ENCODE data around the gene PTGFRN.

DNA sequence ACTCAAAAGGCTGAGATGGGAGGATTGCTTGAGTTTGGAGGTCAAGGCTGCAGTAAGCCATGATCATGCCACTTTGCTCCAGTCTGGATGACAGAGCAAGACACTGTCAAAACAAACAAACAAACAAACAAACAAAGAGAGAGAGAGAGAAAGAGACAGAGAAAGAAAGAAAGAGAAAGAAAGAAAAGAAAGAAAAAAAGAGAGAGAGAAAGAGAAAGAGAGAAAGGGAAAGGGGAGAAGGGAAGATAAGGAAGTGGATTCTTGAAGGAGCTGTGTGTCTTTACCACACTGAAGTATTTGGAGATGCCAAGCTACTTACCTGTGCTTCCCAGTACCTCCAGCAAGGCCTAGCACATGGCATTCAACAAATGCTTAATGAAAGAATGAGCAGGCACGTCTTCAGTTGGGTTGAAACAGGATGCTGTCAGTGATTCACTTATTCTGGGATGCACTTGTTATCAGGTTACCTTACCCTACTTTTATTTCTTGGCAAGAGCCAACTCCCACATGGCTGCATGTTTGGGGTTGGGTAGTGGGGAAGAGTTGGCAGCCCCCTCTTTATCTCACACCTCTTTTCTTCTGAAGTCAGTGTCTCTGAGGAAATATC, 120.7 kb downstream of the PTGFRN start:
- TF ChIP-seq, protein P1, sequence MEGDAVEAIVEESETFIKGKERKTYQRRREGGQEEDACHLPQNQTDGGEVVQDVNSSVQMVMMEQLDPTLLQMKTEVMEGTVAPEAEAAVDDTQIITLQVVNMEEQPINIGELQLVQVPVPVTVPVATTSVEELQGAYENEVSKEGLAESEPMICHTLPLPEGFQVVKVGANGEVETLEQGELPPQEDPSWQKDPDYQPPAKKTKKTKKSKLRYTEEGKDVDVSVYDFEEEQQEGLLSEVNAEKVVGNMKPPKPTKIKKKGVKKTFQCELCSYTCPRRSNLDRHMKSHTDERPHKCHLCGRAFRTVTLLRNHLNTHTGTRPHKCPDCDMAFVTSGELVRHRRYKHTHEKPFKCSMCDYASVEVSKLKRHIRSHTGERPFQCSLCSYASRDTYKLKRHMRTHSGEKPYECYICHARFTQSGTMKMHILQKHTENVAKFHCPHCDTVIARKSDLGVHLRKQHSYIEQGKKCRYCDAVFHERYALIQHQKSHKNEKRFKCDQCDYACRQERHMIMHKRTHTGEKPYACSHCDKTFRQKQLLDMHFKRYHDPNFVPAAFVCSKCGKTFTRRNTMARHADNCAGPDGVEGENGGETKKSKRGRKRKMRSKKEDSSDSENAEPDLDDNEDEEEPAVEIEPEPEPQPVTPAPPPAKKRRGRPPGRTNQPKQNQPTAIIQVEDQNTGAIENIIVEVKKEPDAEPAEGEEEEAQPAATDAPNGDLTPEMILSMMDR (IDR thresholded peaks at IDR 0.05; ENCODE audit: insufficient read depth, low read length): no peak
- TF ChIP-seq, protein P2, sequence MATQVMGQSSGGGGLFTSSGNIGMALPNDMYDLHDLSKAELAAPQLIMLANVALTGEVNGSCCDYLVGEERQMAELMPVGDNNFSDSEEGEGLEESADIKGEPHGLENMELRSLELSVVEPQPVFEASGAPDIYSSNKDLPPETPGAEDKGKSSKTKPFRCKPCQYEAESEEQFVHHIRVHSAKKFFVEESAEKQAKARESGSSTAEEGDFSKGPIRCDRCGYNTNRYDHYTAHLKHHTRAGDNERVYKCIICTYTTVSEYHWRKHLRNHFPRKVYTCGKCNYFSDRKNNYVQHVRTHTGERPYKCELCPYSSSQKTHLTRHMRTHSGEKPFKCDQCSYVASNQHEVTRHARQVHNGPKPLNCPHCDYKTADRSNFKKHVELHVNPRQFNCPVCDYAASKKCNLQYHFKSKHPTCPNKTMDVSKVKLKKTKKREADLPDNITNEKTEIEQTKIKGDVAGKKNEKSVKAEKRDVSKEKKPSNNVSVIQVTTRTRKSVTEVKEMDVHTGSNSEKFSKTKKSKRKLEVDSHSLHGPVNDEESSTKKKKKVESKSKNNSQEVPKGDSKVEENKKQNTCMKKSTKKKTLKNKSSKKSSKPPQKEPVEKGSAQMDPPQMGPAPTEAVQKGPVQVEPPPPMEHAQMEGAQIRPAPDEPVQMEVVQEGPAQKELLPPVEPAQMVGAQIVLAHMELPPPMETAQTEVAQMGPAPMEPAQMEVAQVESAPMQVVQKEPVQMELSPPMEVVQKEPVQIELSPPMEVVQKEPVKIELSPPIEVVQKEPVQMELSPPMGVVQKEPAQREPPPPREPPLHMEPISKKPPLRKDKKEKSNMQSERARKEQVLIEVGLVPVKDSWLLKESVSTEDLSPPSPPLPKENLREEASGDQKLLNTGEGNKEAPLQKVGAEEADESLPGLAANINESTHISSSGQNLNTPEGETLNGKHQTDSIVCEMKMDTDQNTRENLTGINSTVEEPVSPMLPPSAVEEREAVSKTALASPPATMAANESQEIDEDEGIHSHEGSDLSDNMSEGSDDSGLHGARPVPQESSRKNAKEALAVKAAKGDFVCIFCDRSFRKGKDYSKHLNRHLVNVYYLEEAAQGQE (IDR thresholded peaks at IDR 0.05; ENCODE audit: insufficient replicate concordance, low read depth): no peak
